Mesenchymal stem cell (in vitro differentiated cells and primary cell): ENCODE data around the gene EXOC4.

Experiments
- DNase-seq: peaks from one replicate; pipeline ENCODE4 v3.0.0-alpha.2; 2013
- H2AFZ ChIP-seq: one replicate; pipeline ENCODE4 v1.6.1; 2013; ENCODE audit warnings: low read depth, mild to moderate bottlenecking, control low read depth, inconsistent platforms, low read length, moderate library complexity
- H2AK5ac ChIP-seq: 2 replicates; pipeline ENCODE4 v1.6.1; 2013; ENCODE audit warnings: low read length, moderate library complexity, mild to moderate bottlenecking, inconsistent platforms; ENCODE audit not compliant: severe bottlenecking
- H2BK120ac ChIP-seq: one replicate; pipeline ENCODE4 v1.6.1; 2013; ENCODE audit warnings: low read depth, mild to moderate bottlenecking, inconsistent platforms, low read length, moderate library complexity
- H2BK12ac ChIP-seq, 2 experiments: one replicate each; pipeline ENCODE4 v1.6.1; 2013; ENCODE audit warnings: inconsistent platforms in 2 of 2, low read length in 2 of 2, mild to moderate bottlenecking in 2 of 2, moderate library complexity in 2 of 2, control low read depth in 1 of 2
- H2BK15ac ChIP-seq: one replicate; pipeline ENCODE4 v1.6.1; 2013; ENCODE audit warnings: mild to moderate bottlenecking, low read depth, inconsistent platforms; ENCODE audit not compliant: poor library complexity, severe bottlenecking
- H2BK5ac ChIP-seq: 2 replicates; pipeline ENCODE4 v1.6.1; 2013; ENCODE audit warnings: low read depth, mild to moderate bottlenecking, low read length, control low read depth, inconsistent platforms; ENCODE audit not compliant: poor library complexity, severe bottlenecking
- H3K14ac ChIP-seq, 2 experiments: one replicate each; pipeline ENCODE4 v1.6.1; 2013; ENCODE audit warnings: inconsistent platforms in 2 of 2, low read length in 2 of 2, control low read depth in 1 of 2, mild to moderate bottlenecking in 1 of 2, moderate library complexity in 1 of 2
- H3K18ac ChIP-seq, 2 experiments: one replicate each; pipeline ENCODE4 v1.6.1; 2013; ENCODE audit warnings: inconsistent platforms in 2 of 2, low read length in 2 of 2, control low read depth in 1 of 2, low read depth in 1 of 2, mild to moderate bottlenecking in 1 of 2
- H3K23ac ChIP-seq, 2 experiments: one replicate each; pipeline ENCODE4 v1.6.1; 2013; ENCODE audit warnings: inconsistent platforms in 2 of 2, low read length in 2 of 2, mild to moderate bottlenecking in 2 of 2, moderate library complexity in 2 of 2, control low read depth in 1 of 2
- H3K27ac ChIP-seq: 2 replicates; pipeline ENCODE4 v1.5.1; 2013; ENCODE audit warnings: mild to moderate bottlenecking, moderate library complexity, low read length, control low read depth, inconsistent platforms; ENCODE audit not compliant: poor library complexity, severe bottlenecking
- H3K27me3 ChIP-seq, 2 experiments: 2 replicates each; pipeline versions ENCODE4 v1.6.1 to v1.7.0; 2013; ENCODE audit warnings: low read length in 2 of 2, mild to moderate bottlenecking in 2 of 2, moderate library complexity in 2 of 2, control low read depth in 1 of 2, inconsistent platforms in 1 of 2; ENCODE audit not compliant: control insufficient read depth in 1 of 2, insufficient read depth in 1 of 2
- H3K36me3 ChIP-seq, 2 experiments: 2 replicates each; pipeline versions ENCODE4 v1.6.1 to v1.7.0; 2013; ENCODE audit warnings: low read length in 2 of 2, control low read depth in 1 of 2, inconsistent platforms in 1 of 2, low read depth in 1 of 2, mild to moderate bottlenecking in 1 of 2; ENCODE audit not compliant: insufficient read depth in 2 of 2, control insufficient read depth in 1 of 2
- H3K4ac ChIP-seq, 2 experiments: one replicate each; pipeline ENCODE4 v1.6.1; 2013; ENCODE audit warnings: inconsistent platforms in 2 of 2, low read length in 2 of 2, mild to moderate bottlenecking in 2 of 2, moderate library complexity in 2 of 2, control low read depth in 1 of 2, low read depth in 1 of 2
- H3K4me1 ChIP-seq: 2 replicates; pipeline ENCODE4 v1.6.1; 2013; ENCODE audit warnings: low read depth, low read length, control low read depth; ENCODE audit not compliant: control insufficient read depth, insufficient read depth
- H3K4me2 ChIP-seq: 2 replicates; pipeline ENCODE4 v1.6.1; 2013; ENCODE audit warnings: low read length, mild to moderate bottlenecking, inconsistent platforms; ENCODE audit not compliant: poor library complexity, severe bottlenecking
- H3K4me3 ChIP-seq, 2 experiments: 2 replicates each; pipeline versions ENCODE4 v1.5.1 to v1.7.0; 2013; ENCODE audit warnings: low read length in 2 of 2, mild to moderate bottlenecking in 2 of 2, control low read depth in 1 of 2, low read depth in 1 of 2; ENCODE audit not compliant: insufficient read depth in 1 of 2
- H3K79me1 ChIP-seq: replicated peaks from 2 replicates; pipeline ENCODE4 v1.6.1; 2013; ENCODE audit warnings: mild to moderate bottlenecking, control low read depth, low read length, inconsistent platforms; ENCODE audit not compliant: poor library complexity, severe bottlenecking
- H3K9ac ChIP-seq: 2 replicates; pipeline ENCODE4 v1.7.0; 2013; ENCODE audit warnings: mild to moderate bottlenecking, low read length, moderate library complexity
- H3K9me3 ChIP-seq: 2 replicates; pipeline ENCODE4 v1.7.0; 2013; ENCODE audit warnings: mild to moderate bottlenecking, low read length; ENCODE audit not compliant: control insufficient read depth
- H4K8ac ChIP-seq: one replicate; pipeline ENCODE4 v1.6.1; 2013; ENCODE audit warnings: inconsistent platforms, mild to moderate bottlenecking, low read length, moderate library complexity
- H4K91ac ChIP-seq: one replicate; pipeline ENCODE4 v1.6.1; 2013; ENCODE audit warnings: mild to moderate bottlenecking, low read length, inconsistent platforms
- WGBS: methylation state at CpG from one replicate; pipeline ENCODE4 v1.1.7; 2013; ENCODE audit warnings: mixed read lengths; 5-methylcytosine and 5-hydroxymethylcytosine counted together

Gene EXOC4

GRCh38 chr7:133614251-133614650, 361.4 kb downstream of the EXOC4 start:
- Histone ChIP-seq H3K27me3 (no peaks in the 10 kb centered on the region), H3K4me3 (no peak overlapping the region), H2BK15ac (no peak overlapping the region), H3K4me2 (no peak overlapping the region), H2AK5ac (no peak overlapping the region), H4K8ac (no peak overlapping the region), H3K79me1 (peaks cover 10% of the 10 kb centered on the region), H2BK12ac (no peak overlapping the region), H3K4ac (no peak overlapping the region), H3K27ac (no peak overlapping the region), H4K91ac (no peak overlapping the region), H3K4me1 (no peaks in the 10 kb centered on the region), H2BK5ac (no peak overlapping the region), H3K9ac (no peak overlapping the region), H3K9me3 (no peaks in the 10 kb centered on the region), H3K36me3 (no peaks in the 10 kb centered on the region), H3K14ac (no peak overlapping the region), H2AFZ (no peak overlapping the region), H3K18ac (no peak overlapping the region), H2BK120ac (no peak overlapping the region), H3K23ac (no peak overlapping the region)
- WGBS, result 100% methylated on average over 2 of the region's 2 CpGs
- peak; percentile 3 for DNase-seq

DNA sequence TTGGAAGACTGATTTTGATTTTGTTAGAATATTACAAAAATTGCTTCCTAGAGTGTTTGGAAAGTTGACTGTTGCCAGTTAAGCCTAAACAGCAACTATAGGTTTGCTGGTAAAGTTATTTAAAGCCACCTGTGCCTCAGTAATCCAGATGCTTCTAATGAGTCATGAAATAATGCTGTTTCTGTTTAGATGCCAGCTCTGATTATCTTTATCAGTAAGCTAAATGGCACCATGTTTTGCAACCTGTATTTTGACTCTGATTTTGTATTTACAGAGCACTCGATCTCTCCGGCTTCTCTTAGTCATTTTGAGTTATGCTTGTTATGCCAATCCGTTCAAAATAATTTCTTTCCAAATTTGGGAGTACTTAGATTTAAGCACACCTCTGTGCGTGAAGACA, 366.1 kb downstream of the EXOC4 start:
- Histone ChIP-seq H3K4me2 (no peak overlapping the region), H2BK12ac (no peak overlapping the region), H3K36me3 (no peaks in the 10 kb centered on the region), H3K27ac (no peak overlapping the region), H3K18ac (no peak overlapping the region), H2BK5ac (no peak overlapping the region), H2AFZ (no peak overlapping the region), H3K4me3 (no peak overlapping the region), H2BK120ac (no peak overlapping the region), H3K79me1 (peaks cover 15% of the 10 kb centered on the region), H3K4ac (no peak overlapping the region), H3K4me1 (no peaks in the 10 kb centered on the region), H2BK15ac (no peak overlapping the region), H3K27me3 (no peaks in the 10 kb centered on the region), H4K8ac (no peak overlapping the region), H3K9me3 (no peaks in the 10 kb centered on the region), H3K23ac (no peak overlapping the region), H4K91ac (no peak overlapping the region), H3K9ac (no peak overlapping the region), H3K14ac (no peak overlapping the region), H2AK5ac (no peak overlapping the region)
- WGBS, result 97% methylated on average over 4 of the region's 4 CpGs
- no peak for DNase-seq

DNA sequence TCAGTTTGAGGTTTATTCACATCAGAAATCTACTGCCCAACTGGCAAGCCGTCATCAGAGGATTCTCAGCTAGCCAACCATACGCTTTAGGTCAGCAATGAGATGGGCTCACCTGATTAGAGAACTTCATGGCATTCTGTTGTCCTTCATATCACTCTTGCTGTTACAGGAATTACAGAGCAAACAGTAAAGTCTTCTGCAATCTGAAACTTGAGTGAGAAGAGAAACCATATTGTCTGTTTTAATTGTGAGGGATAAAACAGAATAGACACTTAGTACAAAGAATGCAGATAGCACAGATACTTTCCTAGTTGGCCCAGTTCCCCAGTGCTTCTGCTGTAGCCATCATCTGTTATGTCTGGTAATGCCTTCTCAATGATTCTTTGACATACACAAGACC, 366.6 kb downstream of the EXOC4 start:
- Histone ChIP-seq H3K4me2 (no peak overlapping the region), H2AFZ (no peak overlapping the region), H2AK5ac (no peak overlapping the region), H3K14ac (no peak overlapping the region), H3K4me3 (no peak overlapping the region), H3K18ac (no peak overlapping the region), H3K4me1 (no peaks in the 10 kb centered on the region), H4K8ac (no peak overlapping the region), H2BK120ac (no peak overlapping the region), H3K79me1 (peaks cover 15% of the 10 kb centered on the region), H3K9ac (no peak overlapping the region), H3K27me3 (no peaks in the 10 kb centered on the region), H2BK15ac (no peak overlapping the region), H3K9me3 (no peaks in the 10 kb centered on the region), H3K23ac (no peak overlapping the region), H2BK12ac (no peak overlapping the region), H2BK5ac (no peak overlapping the region), H4K91ac (no peak overlapping the region), H3K27ac (no peak overlapping the region), H3K4ac (no peak overlapping the region), H3K36me3 (no peaks in the 10 kb centered on the region)
- 100% methylated on average over 2 of the region's 2 CpGs for WGBS
- DNase-seq, result no peak

DNA sequence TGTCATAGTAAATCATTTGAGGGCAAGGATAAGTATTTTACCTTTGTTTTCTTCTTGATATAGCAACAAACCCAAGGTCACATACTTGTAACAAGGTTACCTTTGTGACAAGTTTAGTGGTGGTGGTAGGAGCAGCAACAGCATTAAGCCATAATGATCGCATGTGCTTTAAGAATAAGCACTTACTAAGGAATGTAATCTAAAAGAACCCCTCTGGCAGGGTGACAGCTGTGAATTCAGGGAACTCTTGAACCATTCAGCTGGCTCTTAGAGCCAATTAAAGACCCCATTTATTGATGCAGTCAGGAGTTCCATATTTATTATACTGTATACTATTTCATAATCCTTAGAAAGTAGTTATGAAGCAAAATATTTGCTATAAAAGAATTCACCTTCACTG, 370.8 kb downstream of the EXOC4 start:
- Histone ChIP-seq H3K23ac (no peak overlapping the region), H3K36me3 (no peaks in the 10 kb centered on the region), H3K4me3 (no peak overlapping the region), H3K14ac (no peak overlapping the region), H3K27me3 (no peaks in the 10 kb centered on the region), H2BK15ac (no peak overlapping the region), H3K4me1 (no peaks in the 10 kb centered on the region), H2AFZ (no peak overlapping the region), H3K9ac (no peak overlapping the region), H4K91ac (no peak overlapping the region), H2BK5ac (no peak overlapping the region), H2BK12ac (no peak overlapping the region), H2BK120ac (no peak overlapping the region), H3K18ac (no peak overlapping the region), H3K4ac (no peak overlapping the region), H4K8ac (no peak overlapping the region), H2AK5ac (no peak overlapping the region), H3K4me2 (no peak overlapping the region), H3K9me3 (no peaks in the 10 kb centered on the region), H3K79me1 (peaks cover 16% of the 10 kb centered on the region), H3K27ac (no peak overlapping the region)
- whole genome bisulfite sequencing, result 100% methylated on average over 1 of the region's 1 CpG
- no peak for DNase-seq
